Colonic mucosa (tissue), 4 donors: Measurements from ENCODE around the gene ORAI2. TPM values are rescaled to one million over a fixed set of nuclear protein-coding genes. Genes with fewer than 3 reads are reported as not detected.
A peak's percentile ranks its signal among the peaks of the same experiment; 100 is the strongest.

Experiments used
- DNase-seq: peaks from one replicate; pipeline ENCODE4 v3.0.0-alpha.2; 2020
- H3K27ac ChIP-seq: fragments of 200-600 bp; one replicate; pipeline ENCODE4 v1.8.0; 2021
- H3K27me3 ChIP-seq: fragments of 200-600 bp; one replicate; pipeline ENCODE4 v1.8.0; 2021
- H3K36me3 ChIP-seq: fragments of 200-600 bp; one replicate; pipeline ENCODE4 v1.8.0; 2021
- H3K4me1 ChIP-seq: fragments of 200-600 bp; one replicate; pipeline ENCODE4 v1.8.0; 2021; ENCODE audit warnings: mild to moderate bottlenecking
- H3K4me3 ChIP-seq: fragments of 200-600 bp; one replicate; pipeline ENCODE4 v1.8.0; 2021
- H3K9ac ChIP-seq, 2 donors: one replicate each; pipeline ENCODE4 v1.7.0; 2013; ENCODE audit warnings: control low read depth in 2 of 2, low read depth in 2 of 2, low read length in 2 of 2
- H3K9me3 ChIP-seq: fragments of 200-600 bp; one replicate; pipeline ENCODE4 v1.8.0; 2021
- intact Hi-C: fragments of 100-400 bp; cut with DNase I; formaldehyde crosslinking; loops from one replicate; pipeline ENCODE4 v1.14.1; 2022
- total RNA-seq, 2 donors: library from RNA; stranded (reverse); fragmentation: NEBNext Ultra II Directional in 1 of 2; extraction: Animal tissue kit (Norgen Biotek cat#: 25700) in 1 of 2; gene quantifications; one replicate each; pipeline ENCODE4 v1.2.1, GENCODE V29; 2021
- TF ChIP-seq, protein P1 (sequence below): fragments of 200-600 bp; IDR thresholded peaks from one replicate; pipeline ENCODE4 v1.8.0; 2022; ENCODE audit warnings: antibody characterized with exemption, mild to moderate bottlenecking
- donor health status: healthy.
- donor health status: DM: no; HTN: no; CAD: no.
- donor health status: DM: no; HTN: no; CAD: no.

The ORAI2 gene
- total RNA-seq, 2 donors from 2014 or later = 3.3 to 5.5 TPM

DNA sequence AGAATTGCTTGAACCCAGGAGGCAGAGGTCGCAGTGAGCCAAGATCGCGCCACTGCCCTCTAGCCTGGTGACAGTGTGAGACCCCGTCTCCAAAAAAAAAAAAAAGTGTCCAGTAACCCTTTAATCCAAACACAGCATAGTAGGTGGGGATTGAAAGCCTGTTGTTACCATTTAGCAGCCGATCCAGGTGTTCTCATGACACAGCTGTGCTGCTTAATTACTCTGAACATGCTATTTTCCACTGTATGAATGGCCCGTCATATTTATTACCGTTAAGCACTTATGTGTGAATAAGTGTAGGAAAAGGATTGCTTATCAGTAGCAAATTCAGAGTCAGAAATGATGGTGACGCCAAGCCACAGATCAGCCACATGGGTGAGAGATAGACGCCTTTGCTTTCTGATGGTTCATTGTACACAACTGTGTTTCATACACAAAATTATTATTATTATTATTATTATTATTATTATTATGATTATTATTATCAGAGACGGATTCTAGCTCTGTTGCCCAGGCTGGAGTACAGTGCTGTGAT lies 11.6 kb upstream of the ORAI2 start:
- TF ChIP-seq, protein P1, sequence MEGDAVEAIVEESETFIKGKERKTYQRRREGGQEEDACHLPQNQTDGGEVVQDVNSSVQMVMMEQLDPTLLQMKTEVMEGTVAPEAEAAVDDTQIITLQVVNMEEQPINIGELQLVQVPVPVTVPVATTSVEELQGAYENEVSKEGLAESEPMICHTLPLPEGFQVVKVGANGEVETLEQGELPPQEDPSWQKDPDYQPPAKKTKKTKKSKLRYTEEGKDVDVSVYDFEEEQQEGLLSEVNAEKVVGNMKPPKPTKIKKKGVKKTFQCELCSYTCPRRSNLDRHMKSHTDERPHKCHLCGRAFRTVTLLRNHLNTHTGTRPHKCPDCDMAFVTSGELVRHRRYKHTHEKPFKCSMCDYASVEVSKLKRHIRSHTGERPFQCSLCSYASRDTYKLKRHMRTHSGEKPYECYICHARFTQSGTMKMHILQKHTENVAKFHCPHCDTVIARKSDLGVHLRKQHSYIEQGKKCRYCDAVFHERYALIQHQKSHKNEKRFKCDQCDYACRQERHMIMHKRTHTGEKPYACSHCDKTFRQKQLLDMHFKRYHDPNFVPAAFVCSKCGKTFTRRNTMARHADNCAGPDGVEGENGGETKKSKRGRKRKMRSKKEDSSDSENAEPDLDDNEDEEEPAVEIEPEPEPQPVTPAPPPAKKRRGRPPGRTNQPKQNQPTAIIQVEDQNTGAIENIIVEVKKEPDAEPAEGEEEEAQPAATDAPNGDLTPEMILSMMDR = no peak
- H3K36me3 ChIP-seq = no peaks in the 10 kb centered on the region
- H3K4me1 ChIP-seq = no peaks in the 10 kb centered on the region
- DNase-seq = no peak
- intact Hi-C loops = no loop called here
- H3K27ac ChIP-seq = no peak overlapping the region
- H3K9ac ChIP-seq = no peak overlapping the region
- H3K4me3 ChIP-seq = no peak overlapping the region
- no peaks in the 10 kb centered on the region for H3K27me3 ChIP-seq
- no peaks in the 10 kb centered on the region for H3K9me3 ChIP-seq

- intact Hi-C loops = no loop called here
- Histone ChIP-seq H3K36me3 (no peaks in the 10 kb centered on the region), H3K4me1 (no peaks in the 10 kb centered on the region), H3K9ac (no peak overlapping the region), H3K27me3 (no peaks in the 10 kb centered on the region), H3K9me3 (no peaks in the 10 kb centered on the region), H3K27ac (no peak overlapping the region), H3K4me3 (no peak overlapping the region)
- DNase-seq = no peak
- TF ChIP-seq, protein P1 = no peak
Measured at GRCh38 chr7:102424129-102424551, 9.2 kb upstream of the ORAI2 start.

DNA sequence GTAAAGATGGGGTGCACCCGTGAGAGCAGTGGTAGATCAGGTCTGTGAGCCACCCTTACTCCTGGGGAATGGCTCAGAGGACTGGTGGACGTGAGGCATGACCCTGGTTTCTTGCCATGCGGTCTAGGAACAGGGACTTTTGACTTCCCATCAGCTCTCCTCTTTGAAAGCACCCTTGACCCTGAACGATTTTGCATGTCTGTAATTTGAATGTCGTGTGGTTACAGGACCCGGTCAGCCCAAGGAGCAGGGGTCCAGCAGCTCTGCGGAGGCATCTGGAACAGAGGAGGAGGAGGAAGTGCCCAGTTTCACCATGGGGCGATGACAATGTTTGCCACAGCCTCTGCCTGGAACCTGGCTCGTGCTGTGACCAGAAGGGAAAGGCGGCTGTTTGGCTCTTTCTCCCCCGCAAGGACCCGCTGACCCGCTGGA lies 8.6 kb upstream of the ORAI2 start:
- H3K27ac ChIP-seq = peak overlapping the region; percentile 85
- no peak overlapping the region for H3K4me3 ChIP-seq
- intact Hi-C loops = no loop called here
- H3K27me3 ChIP-seq = no peaks in the 10 kb centered on the region
- H3K9me3 ChIP-seq = no peaks in the 10 kb centered on the region
- TF ChIP-seq, protein P1 = no peak
- no peaks in the 10 kb centered on the region for H3K36me3 ChIP-seq
- H3K9ac ChIP-seq = peak overlapping the region in 1 of 2 donors; percentile 46
- DNase-seq = no peak
- H3K4me1 ChIP-seq = no peaks in the 10 kb centered on the region

DNA sequence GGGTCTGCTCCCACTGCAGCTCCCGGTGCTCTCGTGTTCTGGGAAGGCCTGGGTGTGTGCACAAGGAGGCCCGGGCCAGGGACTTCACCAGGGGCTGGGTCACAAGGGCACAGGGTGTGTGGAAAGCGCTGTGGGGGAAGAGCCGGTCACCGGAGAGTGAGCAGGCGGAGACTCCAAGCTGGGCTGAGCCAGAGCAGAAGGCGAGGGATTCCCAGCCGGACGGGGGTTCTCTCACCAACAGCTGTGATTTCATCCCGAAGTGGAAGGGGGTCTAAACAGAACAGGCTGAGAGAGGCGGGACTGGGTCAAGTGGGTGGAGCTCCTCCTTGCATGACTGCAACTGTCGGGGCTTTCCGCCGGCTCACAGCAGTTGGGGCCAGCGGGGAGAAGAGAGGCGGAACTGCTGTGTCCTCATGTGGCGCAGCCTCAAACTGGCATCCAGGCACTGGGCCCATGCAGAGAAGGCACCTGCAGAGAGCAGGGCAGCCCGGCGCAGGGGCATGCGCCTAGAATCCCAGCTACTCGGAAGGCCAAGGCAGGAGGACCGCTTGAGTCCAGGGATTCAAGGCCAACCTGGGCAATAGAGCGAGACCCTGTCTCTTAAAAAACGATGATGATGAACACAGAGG lies 7.6 kb upstream of the ORAI2 start:
- no peaks in the 10 kb centered on the region for H3K36me3 ChIP-seq
- H3K9me3 ChIP-seq = no peaks in the 10 kb centered on the region
- DNase-seq = peak; percentile 52
- H3K27me3 ChIP-seq = no peaks in the 10 kb centered on the region
- no peaks in the 10 kb centered on the region for H3K4me1 ChIP-seq
- TF ChIP-seq, protein P1 = no peak
- intact Hi-C loops = no loop called here
- no peak overlapping the region for H3K4me3 ChIP-seq
- peak overlapping the region; percentile 85 for H3K27ac ChIP-seq
- peak overlapping the region; percentile 30 to 63 for H3K9ac ChIP-seq

DNA sequence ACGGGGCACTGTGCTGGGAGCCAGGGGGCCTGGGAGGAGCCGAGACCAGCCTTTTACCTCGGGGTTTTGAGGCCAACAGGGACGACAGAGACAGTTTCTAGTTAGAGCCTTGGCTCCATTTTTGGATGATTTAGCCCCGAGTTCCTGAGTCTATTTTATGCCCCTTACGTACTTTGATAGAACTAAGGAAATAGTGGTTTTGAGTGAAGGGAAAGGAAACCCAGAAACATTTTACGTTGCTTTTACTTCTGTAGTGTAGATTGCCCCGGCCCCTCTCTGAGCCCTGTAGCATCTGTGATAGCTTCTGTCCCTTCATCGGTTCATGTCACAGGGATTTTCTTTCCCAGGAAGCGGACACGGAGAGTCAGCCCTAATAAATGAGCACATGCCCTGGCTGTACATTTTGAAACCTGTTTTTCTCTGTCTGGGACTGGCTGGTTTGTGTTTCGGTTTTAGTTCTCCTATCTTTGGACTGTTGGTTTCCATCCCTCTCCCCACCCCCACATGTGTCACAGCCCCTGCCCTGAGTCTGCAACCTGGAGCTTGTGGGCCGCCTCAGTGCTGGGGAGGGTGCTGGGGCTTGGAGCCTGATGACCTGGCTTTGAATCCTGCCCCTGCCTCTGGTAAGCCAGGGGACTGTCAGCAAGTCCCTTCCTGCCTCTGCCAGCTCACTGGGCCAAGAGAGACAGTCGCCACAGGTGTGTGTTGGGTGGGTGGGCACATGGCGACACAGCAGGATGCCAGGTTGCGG lies 6.9 kb upstream of the ORAI2 start:
- DNase-seq = no peak
- H3K4me1 ChIP-seq = no peaks in the 10 kb centered on the region
- H3K27ac ChIP-seq = peak overlapping the region; percentile 85
- H3K27me3 ChIP-seq = no peaks in the 10 kb centered on the region
- TF ChIP-seq, protein P1 = no peak
- H3K9me3 ChIP-seq = no peaks in the 10 kb centered on the region
- H3K36me3 ChIP-seq = no peaks in the 10 kb centered on the region
- intact Hi-C loops = no loop called here
- H3K9ac ChIP-seq = peak overlapping the region; percentile 58 to 63
- H3K4me3 ChIP-seq = no peak overlapping the region
